Measurements from ENCODE around the gene CCDC38.
A peak's percentile ranks its signal among the peaks of the same experiment; 100 is the strongest.

CCDC38 gene

GRCh38 chr12:95884998-95885397 lies 57.4 kb downstream of the CCDC38 start:
- Histone ChIP-seq H3K4me1 (ENCODE audit: insufficient read depth, low read length) (no peaks in the 10 kb centered on the region), H3K9me3 (ENCODE audit: control insufficient read depth, insufficient read depth, low read length) (peaks cover 4% of the 10 kb centered on the region), H3K9ac (ENCODE audit: low read depth, low read length) (no peak overlapping the region), H3K36me3 (ENCODE audit: insufficient read depth, low read length) (no peaks in the 10 kb centered on the region)

- H3K36me3 ChIP-seq (ENCODE audit: insufficient read depth, low read length) = no peaks in the 10 kb centered on the region
- H3K4me1 ChIP-seq (ENCODE audit: insufficient read depth, low read length) = no peaks in the 10 kb centered on the region
- H3K9me3 ChIP-seq (ENCODE audit: control insufficient read depth, insufficient read depth, low read length) = peaks cover 4% of the 10 kb centered on the region
- H3K9ac ChIP-seq (ENCODE audit: low read depth, low read length) = no peak overlapping the region
Measured at GRCh38 chr12:95882873-95883272, 59.5 kb downstream of the CCDC38 start.

- H3K9ac ChIP-seq (ENCODE audit: low read depth, low read length) = no peak overlapping the region
- H3K36me3 ChIP-seq (ENCODE audit: insufficient read depth, low read length) = no peaks in the 10 kb centered on the region
- peaks cover 4% of the 10 kb centered on the region for H3K9me3 ChIP-seq (ENCODE audit: control insufficient read depth, insufficient read depth, low read length)
Measured at GRCh38 chr12:95882080-95882479, 60.3 kb downstream of the CCDC38 start.

GRCh38 chr12:95881331-95881955 lies 61.0 kb downstream of the CCDC38 start:
- no peak overlapping the region for H3K9ac ChIP-seq (ENCODE audit: low read depth, low read length)
- peaks cover 4% of the 10 kb centered on the region for H3K9me3 ChIP-seq (ENCODE audit: control insufficient read depth, insufficient read depth, low read length)
- H3K36me3 ChIP-seq (ENCODE audit: insufficient read depth, low read length) = no peaks in the 10 kb centered on the region
- H3K4me1 ChIP-seq (ENCODE audit: insufficient read depth, low read length) = no peaks in the 10 kb centered on the region

More at GRCh38 chr12:95882080-95882479, 60.3 kb downstream of the CCDC38 start:
- H3K4me1 ChIP-seq (ENCODE audit: insufficient read depth, low read length) = no peaks in the 10 kb centered on the region

GRCh38 chr12:95880895-95881294 lies 61.5 kb downstream of the CCDC38 start:
- peaks cover 4% of the 10 kb centered on the region for H3K9me3 ChIP-seq (ENCODE audit: control insufficient read depth, insufficient read depth, low read length)
- H3K9ac ChIP-seq (ENCODE audit: low read depth, low read length) = no peak overlapping the region
- H3K4me1 ChIP-seq (ENCODE audit: insufficient read depth, low read length) = no peaks in the 10 kb centered on the region
- H3K36me3 ChIP-seq (ENCODE audit: insufficient read depth, low read length) = no peaks in the 10 kb centered on the region

GRCh38 chr12:95877622-95878021 lies 64.8 kb downstream of the CCDC38 start:
- Histone ChIP-seq H3K36me3 (ENCODE audit: insufficient read depth, low read length) (0 out of 2 replicates have a peak, but pooled peaks cover 3% of the 10 kb centered on the region), H3K9me3 (ENCODE audit: control insufficient read depth, insufficient read depth, low read length) (no peaks in the 10 kb centered on the region), H3K9ac (ENCODE audit: low read depth, low read length) (no peak overlapping the region), H3K4me1 (ENCODE audit: insufficient read depth, low read length) (peaks cover 10% of the 10 kb centered on the region)

- H3K36me3 ChIP-seq (ENCODE audit: insufficient read depth, low read length) = 0 out of 2 replicates have a peak, but pooled peaks cover 3% of the 10 kb centered on the region
- no peaks in the 10 kb centered on the region for H3K9me3 ChIP-seq (ENCODE audit: control insufficient read depth, insufficient read depth, low read length)
- H3K9ac ChIP-seq (ENCODE audit: low read depth, low read length) = no peak overlapping the region
- H3K4me1 ChIP-seq (ENCODE audit: insufficient read depth, low read length) = peaks cover 10% of the 10 kb centered on the region
Measured at GRCh38 chr12:95874452-95874851, 68.0 kb downstream of the CCDC38 start.

GRCh38 chr12:95870897-95871296 lies 71.5 kb downstream of the CCDC38 start:
- H3K4me1 ChIP-seq (ENCODE audit: insufficient read depth, low read length) = peaks cover 10% of the 10 kb centered on the region
- H3K9me3 ChIP-seq (ENCODE audit: control insufficient read depth, insufficient read depth, low read length) = no peaks in the 10 kb centered on the region
- no peak overlapping the region for H3K9ac ChIP-seq (ENCODE audit: low read depth, low read length)
- peaks cover 9% of the 10 kb centered on the region; the same call in 1 of the 2 replicates for H3K36me3 ChIP-seq (ENCODE audit: insufficient read depth, low read length)

- H3K9ac ChIP-seq (ENCODE audit: low read depth, low read length) = no peak overlapping the region
- H3K4me1 ChIP-seq (ENCODE audit: insufficient read depth, low read length) = no peaks in the 10 kb centered on the region
- H3K36me3 ChIP-seq (ENCODE audit: insufficient read depth, low read length) = peaks cover 23% of the 10 kb centered on the region
- no peaks in the 10 kb centered on the region for H3K9me3 ChIP-seq (ENCODE audit: control insufficient read depth, insufficient read depth, low read length)
Measured at GRCh38 chr12:95863337-95863736, 79.1 kb downstream of the CCDC38 start.

- Histone ChIP-seq H3K9ac (ENCODE audit: low read depth, low read length) (no peak overlapping the region), H3K4me1 (ENCODE audit: insufficient read depth, low read length) (no peaks in the 10 kb centered on the region), H3K36me3 (ENCODE audit: insufficient read depth, low read length) (peaks cover 21% of the 10 kb centered on the region)
Measured at GRCh38 chr12:95862038-95862437, 80.4 kb downstream of the CCDC38 start.

GRCh38 chr12:95859947-95860850 lies 82.2 kb downstream of the CCDC38 start:
- peaks cover 21% of the 10 kb centered on the region for H3K36me3 ChIP-seq (ENCODE audit: insufficient read depth, low read length)

More at GRCh38 chr12:95862038-95862437, 80.4 kb downstream of the CCDC38 start:
- H3K9me3 ChIP-seq (ENCODE audit: control insufficient read depth, insufficient read depth, low read length) = no peaks in the 10 kb centered on the region

GRCh38 chr12:95859344-95859816 lies 83.0 kb downstream of the CCDC38 start:
- H3K4me1 ChIP-seq (ENCODE audit: insufficient read depth, low read length) = peaks cover 3% of the 10 kb centered on the region; the same call in 1 of the 2 replicates
- peaks cover 18% of the 10 kb centered on the region for H3K36me3 ChIP-seq (ENCODE audit: insufficient read depth, low read length)
- peak overlapping the region; percentile 77 for H3K9ac ChIP-seq (ENCODE audit: low read depth, low read length)
- no peaks in the 10 kb centered on the region for H3K9me3 ChIP-seq (ENCODE audit: control insufficient read depth, insufficient read depth, low read length)

More at GRCh38 chr12:95859947-95860850, 82.2 kb downstream of the CCDC38 start:
- H3K9me3 ChIP-seq (ENCODE audit: control insufficient read depth, insufficient read depth, low read length) = no peaks in the 10 kb centered on the region
- H3K4me1 ChIP-seq (ENCODE audit: insufficient read depth, low read length) = no peaks in the 10 kb centered on the region
- H3K9ac ChIP-seq (ENCODE audit: low read depth, low read length) = peak overlapping the region; percentile 77

GRCh38 chr12:95858451-95859343 lies 83.7 kb downstream of the CCDC38 start, which contains the start of gene SNRPF:
SNRPF (plus strand) TSS chr12:95858952; CDS start chr12:95859074, 122 bp downstream.
- H3K9ac ChIP-seq (ENCODE audit: low read depth, low read length) = peak within 1 kb of the TSS; percentile 77
- peaks cover 6% of the 10 kb centered on the region; the same call in 1 of the 2 replicates for H3K4me1 ChIP-seq (ENCODE audit: insufficient read depth, low read length)
- peaks cover 18% of the 10 kb centered on the region for H3K36me3 ChIP-seq (ENCODE audit: insufficient read depth, low read length)
- no peaks in the 10 kb centered on the region for H3K9me3 ChIP-seq (ENCODE audit: control insufficient read depth, insufficient read depth, low read length)

- peaks cover 6% of the 10 kb centered on the region; the same call in 1 of the 2 replicates for H3K4me1 ChIP-seq (ENCODE audit: insufficient read depth, low read length)
- H3K9me3 ChIP-seq (ENCODE audit: control insufficient read depth, insufficient read depth, low read length) = no peaks in the 10 kb centered on the region
- peak overlapping the region; percentile 77; the same call in 1 of the 2 replicates for H3K9ac ChIP-seq (ENCODE audit: low read depth, low read length)
- H3K36me3 ChIP-seq (ENCODE audit: insufficient read depth, low read length) = peaks cover 18% of the 10 kb centered on the region
Measured at GRCh38 chr12:95857799-95858198, 84.6 kb downstream of the CCDC38 start.

Data from ES-I3 (cell line).